Endothelial cell of umbilical vein (primary cell): ENCODE results near the gene PADI1. TPM values are rescaled to one million over a fixed set of nuclear protein-coding genes. Genes with fewer than 3 reads are reported as not detected.

ENCODE experiments used
- BruUV-seq: library from RNA; stranded (reverse); fragments of 400-500 nt; replicated peaks from 2 replicates; lab custom pipeline; 2021; lab: Mats Ljungman, UMichigan
- CTCF ChIA-PET: fragments of 300-600, 350-600 bp; sonication (Branson Sonifier 250); formaldehyde crosslinking; loops from one replicate; lab custom pipeline; 2021; ENCODE audit warnings: antibody characterized with exemption, inconsistent platforms; lab: Charles Lee
- POLR2A ChIA-PET: fragments of 300-600, 350-600 bp; sonication (Branson Sonifier 250); formaldehyde crosslinking; loops from one replicate; lab custom pipeline; 2021; ENCODE audit warnings: antibody characterized with exemption, inconsistent platforms; lab: Charles Lee
- DNase-seq: peaks from one replicate; pipeline ENCODE4 v3.0.0-alpha.2; 2011; ENCODE audit warnings: low read depth, low spot score
- FAIRE-seq: peaks from 2 replicates; lab custom pipeline; 2011; peaks lifted over from hg19 to GRCh38; lab: Jason Lieb, UNC
- H2AFZ ChIP-seq: 2 replicates; pipeline ENCODE4 v1.6.0; 2012; ENCODE audit warnings: low read depth, low read length, control low read depth, inconsistent platforms
- H3K27ac ChIP-seq: 2 replicates; pipeline ENCODE4 v1.5.1; 2011; ENCODE audit warnings: low read depth, mild to moderate bottlenecking, control low read depth, low read length, moderate library complexity; ENCODE audit not compliant: insufficient read depth
- H3K27me3 ChIP-seq, 2 experiments: 2 replicates each; pipeline versions ENCODE4 v1.6.0 to v1.6.1; 2011; ENCODE audit warnings: low read length in 2 of 2, mixed read lengths in 1 of 2; ENCODE audit not compliant: control insufficient read depth in 2 of 2, insufficient read depth in 2 of 2
- H3K36me3 ChIP-seq, 2 experiments: 2 replicates in 1 of 2; 3 replicates in 1 of 2; pipeline ENCODE4 v1.5.1; 2011; ENCODE audit warnings: low read length in 2 of 2, mild to moderate bottlenecking in 1 of 2, moderate library complexity in 1 of 2; ENCODE audit not compliant: control insufficient read depth in 2 of 2, insufficient read depth in 2 of 2; ENCODE audit errors: extremely low read depth in 1 of 2
- H3K4me1 ChIP-seq: 3 replicates; pipeline ENCODE4 v1.5.1; 2011; ENCODE audit warnings: mild to moderate bottlenecking, low read length; ENCODE audit not compliant: control insufficient read depth, insufficient read depth; ENCODE audit errors: extremely low read depth
- H3K4me2 ChIP-seq: 2 replicates; pipeline ENCODE4 v1.6.1; 2011; ENCODE audit warnings: low read length, control low read depth, mixed read lengths; ENCODE audit not compliant: insufficient read depth
- H3K4me3 ChIP-seq, 3 experiments: fragments of 200-600 bp in 1 of 3; sonication (generic), shearing (Covaris generic) in 1 of 3; replicated peaks in 1 of 3; 2 replicates each; pipeline ENCODE4 v1.5.1; 2011 to 2016; ENCODE audit warnings: control low read depth in 3 of 3, low read length in 3 of 3, mild to moderate bottlenecking in 2 of 3, inconsistent platforms in 1 of 3, low read depth in 1 of 3, moderate library complexity in 1 of 3; ENCODE audit not compliant: insufficient read depth in 1 of 3
- H3K79me2 ChIP-seq: 2 replicates; pipeline ENCODE4 v1.6.0; 2012; ENCODE audit warnings: low read length, inconsistent platforms; ENCODE audit not compliant: control insufficient read depth, insufficient read depth
- H3K9ac ChIP-seq: replicated peaks from 2 replicates; pipeline ENCODE3; 2011; ENCODE audit warnings: low read length, control low read depth; ENCODE audit not compliant: insufficient read depth; ENCODE audit errors: extremely low read depth
- H3K9me1 ChIP-seq: replicated peaks from 3 replicates; pipeline ENCODE4 v1.6.0; 2011; ENCODE audit warnings: mild to moderate bottlenecking, low read length; ENCODE audit not compliant: control insufficient read depth, insufficient read depth; ENCODE audit errors: extremely low read depth
- H3K9me3 ChIP-seq: replicated peaks from 2 replicates; pipeline ENCODE4 v1.5.1; 2012; ENCODE audit warnings: low read length, inconsistent platforms; ENCODE audit not compliant: control insufficient read depth, insufficient read depth
- H4K20me1 ChIP-seq: replicated peaks from 2 replicates; pipeline ENCODE3; 2011; ENCODE audit warnings: mild to moderate bottlenecking, low read length; ENCODE audit not compliant: control insufficient read depth, insufficient read depth; ENCODE audit errors: extremely low read depth
- CTCF ChIP-seq, 2 donors: IDR thresholded peaks; 1 replicate in 1 of 2; 2 replicates in 1 of 2; pipeline ENCODE4 v1.5.1; 2011; ENCODE audit warnings: low read length in 2 of 2, mild to moderate bottlenecking in 2 of 2, moderate library complexity in 2 of 2, control low read depth in 1 of 2, inconsistent platforms in 1 of 2, low read depth in 1 of 2; ENCODE audit not compliant: insufficient read depth in 1 of 2; ENCODE audit errors: extremely low read depth in 1 of 2
- EZH2 ChIP-seq: IDR thresholded peaks from 2 replicates; pipeline ENCODE4 v1.6.1; 2012; ENCODE audit warnings: borderline replicate concordance, low read depth, mild to moderate bottlenecking, moderate library complexity, low read length, inconsistent platforms; ENCODE audit not compliant: severe bottlenecking
- FOS ChIP-seq: IDR thresholded peaks from 2 replicates; pipeline ENCODE4 v1.6.1; 2011; ENCODE audit warnings: mild to moderate bottlenecking, low read length, moderate library complexity, borderline replicate concordance; ENCODE audit not compliant: insufficient read depth
- GATA2 ChIP-seq: IDR thresholded peaks from 2 replicates; pipeline ENCODE4 v1.7.0; 2011; ENCODE audit warnings: low read depth, mild to moderate bottlenecking, moderate library complexity, mixed read lengths, low read length; ENCODE audit not compliant: insufficient read length, insufficient read depth
- JUN ChIP-seq: IDR thresholded peaks from 2 replicates; pipeline ENCODE4 v1.6.1; 2011; ENCODE audit warnings: borderline replicate concordance, low read depth; ENCODE audit not compliant: insufficient read length, insufficient read depth
- MAX ChIP-seq: IDR thresholded peaks from 2 replicates; pipeline ENCODE4 v1.6.1; 2011; ENCODE audit not compliant: insufficient read depth, insufficient read length
- MYC ChIP-seq: IDR thresholded peaks from one replicate; pipeline ENCODE4 v1.6.1; 2011; ENCODE audit warnings: mild to moderate bottlenecking, low read depth, low read length
- POLR2A ChIP-seq: IDR thresholded peaks from 2 replicates; pipeline ENCODE4 v1.6.1; 2012; ENCODE audit warnings: low read depth, mild to moderate bottlenecking, control low read depth, low read length
- POLR2AphosphoS5 ChIP-seq: IDR thresholded peaks from 2 replicates; pipeline ENCODE4 v1.6.1; 2012; ENCODE audit warnings: low read depth, mild to moderate bottlenecking, control low read depth, low read length, moderate library complexity; ENCODE audit not compliant: insufficient read depth
- dilution Hi-C: fragments of 300-500 bp; cut with MboI; formaldehyde crosslinking; loops from one replicate; pipeline ENCODE4 v1.15.0; 2019; ENCODE audit warnings: low sequenced_read_pairs; ENCODE audit not compliant: extremely low pct_ligation_motif_present
- intact Hi-C: fragments of 100-400 bp; cut with micrococcal nuclease; formaldehyde crosslinking; loops from one replicate; pipeline ENCODE4 v1.10.0; 2022
- polyA plus RNA-seq, 4 experiments: library from polyadenylated mRNA; depleted of rRNA in 3 of 4; stranded (reverse) in 3 of 4; unstranded in 1 of 4; fragments of >200 nt; gene quantifications; 2 replicates each; pipeline versions ENCODE4 v1.2.1 to v1.2.3, GENCODE V29; 2011 to 2012; ENCODE audit warnings: missing spikeins in 1 of 4
- total RNA-seq: library from RNA; stranded (reverse); gene quantifications from 2 replicates; pipeline ENCODE4 v1.2.3, GENCODE V29; 2021

Gene PADI1
- total and polyA plus RNA-seq, 2 donors (not counting 3 experiments of a cell fraction or from before 2014, with no cell fraction given) = 0.01 TPM; not detected in 1

GRCh38 chr1:17281775-17282181 is 76.8 kb downstream of the PADI1 start:
- no TSS peak for BruUV-seq
- Histone ChIP-seq H3K4me2 (no peak overlapping the region), H3K9ac (no peak overlapping the region), H3K4me1 (no peaks in the 10 kb centered on the region), H3K79me2 (no peaks in the 10 kb centered on the region), H3K27me3 (no peaks in the 10 kb centered on the region), H4K20me1 (no peaks in the 10 kb centered on the region), H2AFZ (no peak overlapping the region), H3K36me3 (no peaks in the 10 kb centered on the region), H3K27ac (no peak overlapping the region), H3K9me1 (no peaks in the 10 kb centered on the region), H3K4me3 (no peak overlapping the region), H3K9me3 (no peaks in the 10 kb centered on the region)
- POLR2A ChIA-PET = no interaction called here
- no peak for DNase-seq
- FAIRE-seq = no peak
- dilution Hi-C loops (no loop called here), intact Hi-C loops (no loop called here)
- TF ChIP-seq POLR2A (no peak), MYC (no peak), POLR2AphosphoS5 (no peak), GATA2 (no peak), CTCF (IDR thresholded peaks at IDR 0.05; ENCODE audit: extremely low read depth in 1 of 2, insufficient read depth in 1 of 2, low read depth in 1 of 2, low read length in 2 of 2) (no peak), FOS (no peak), MAX (no peak), EZH2 (no peak), JUN (no peak)
- CTCF ChIA-PET = interaction anchor here (0.9 kb wide), 1 partner anchor 68 kb away, joined by 3 read pairs; no protein-coding TSS in a partner anchor
